HepG2 (cell line): ENCODE measurements around the gene ATG2A. TPM values are rescaled to one million over a fixed set of nuclear protein-coding genes. Genes with fewer than 3 reads are reported as not detected.

Experiments
- AKAP8 ChIP-seq: sonication (generic); formaldehyde crosslinking; IDR thresholded peaks from 2 replicates; pipeline ENCODE4 v1.5.1; 2020; ENCODE audit warnings: mild to moderate bottlenecking, missing genetic modification reagents
- DPF2 ChIP-seq: sonication (generic); formaldehyde crosslinking; IDR thresholded peaks from 2 replicates; pipeline ENCODE4 v1.4.0; 2020; ENCODE audit warnings: mild to moderate bottlenecking, low read depth, missing genetic modification reagents, borderline replicate concordance
- FOSL2 ChIP-seq: sonication (generic); formaldehyde crosslinking; IDR thresholded peaks from 2 replicates; pipeline ENCODE4 v1.4.0; 2020; ENCODE audit warnings: missing genetic modification reagents
- FOXA1 ChIP-seq, 2 experiments: fragments of 450-650 bp in 1 of 2; sonication (generic) in 1 of 2; formaldehyde crosslinking in 1 of 2; IDR thresholded peaks; 2 replicates each; pipeline versions ENCODE4 v1.4.0 to v1.6.1; 2016 to 2020; ENCODE audit warnings: missing genetic modification reagents in 1 of 2
- HNRNPH1 ChIP-seq: fragments of 200-400 bp; formaldehyde crosslinking; optimal IDR thresholded peaks from 2 replicates; pipeline ENCODE3; 2017; ENCODE audit warnings: mild to moderate bottlenecking, low read depth, low read length
- NCOA5 ChIP-seq: sonication (generic); formaldehyde crosslinking; IDR thresholded peaks from 2 replicates; pipeline ENCODE4 v1.4.0; 2020; ENCODE audit warnings: missing genetic modification reagents
- NR2F6 ChIP-seq, 2 experiments: IDR thresholded peaks; 2 replicates each; pipeline ENCODE4 v1.6.1; 2016; ENCODE audit warnings: antibody characterized with exemption in 1 of 2, mild to moderate bottlenecking in 1 of 2
- PBX2 ChIP-seq: IDR thresholded peaks from 2 replicates; pipeline ENCODE4 v1.6.1; 2016; ENCODE audit warnings: control low read depth
- PRMT3 ChIP-seq: sonication (generic); formaldehyde crosslinking; IDR thresholded peaks from 2 replicates; pipeline ENCODE4 v1.8.1; 2022; ENCODE audit warnings: low read depth, mild to moderate bottlenecking, moderate library complexity, missing genetic modification reagents, borderline replicate concordance
- RFXANK ChIP-seq: IDR thresholded peaks from 2 replicates; pipeline ENCODE4 v1.6.1; 2016
- SATB2 ChIP-seq: sonication (generic); formaldehyde crosslinking; IDR thresholded peaks from 2 replicates; pipeline ENCODE4 v1.5.0; 2020; ENCODE audit warnings: missing genetic modification reagents
- SNAPC2 ChIP-seq: sonication (generic); formaldehyde crosslinking; IDR thresholded peaks from 2 replicates; pipeline ENCODE4 v1.8.1; 2022; ENCODE audit warnings: mild to moderate bottlenecking, missing genetic modification reagents
- SSRP1 ChIP-seq: IDR thresholded peaks from 2 replicates; pipeline ENCODE4 v1.6.1; 2016; ENCODE audit warnings: control low read depth
- TBL1XR1 ChIP-seq: fragments of 150-350 bp; IDR thresholded peaks from 2 replicates; pipeline ENCODE4 v1.6.1; 2014; ENCODE audit warnings: borderline replicate concordance, low read length; ENCODE audit not compliant: partially characterized antibody
- TRAFD1 ChIP-seq: sonication (generic); formaldehyde crosslinking; IDR thresholded peaks from 2 replicates; pipeline ENCODE4 v1.5.1; 2020; ENCODE audit warnings: missing genetic modification reagents, mild to moderate bottlenecking, borderline replicate concordance
- ZBTB2 ChIP-seq: sonication (generic); formaldehyde crosslinking; IDR thresholded peaks from 2 replicates; pipeline ENCODE4 v1.8.0; 2022; ENCODE audit warnings: low read depth, missing genetic modification reagents
- ZBTB3 ChIP-seq: sonication (generic); formaldehyde crosslinking; IDR thresholded peaks from 2 replicates; pipeline ENCODE4 v1.4.0; 2020; ENCODE audit warnings: low read depth, mild to moderate bottlenecking, moderate library complexity, missing genetic modification reagents, borderline replicate concordance
- ZFP62 ChIP-seq: sonication (generic); formaldehyde crosslinking; IDR thresholded peaks from 2 replicates; pipeline ENCODE4 v1.4.0; 2020; ENCODE audit warnings: missing genetic modification reagents
- ZMYM2 ChIP-seq: sonication (generic); formaldehyde crosslinking; IDR thresholded peaks from 2 replicates; pipeline ENCODE4 v1.8.0; 2022; ENCODE audit warnings: mild to moderate bottlenecking, missing genetic modification reagents
- ZNF260 ChIP-seq: sonication (generic); formaldehyde crosslinking; IDR thresholded peaks from 2 replicates; pipeline ENCODE4 v1.4.0; 2020; ENCODE audit warnings: missing genetic modification reagents, low read depth, mild to moderate bottlenecking, borderline replicate concordance
- ZNF34 ChIP-seq: sonication (generic); formaldehyde crosslinking; IDR thresholded peaks from 2 replicates; pipeline ENCODE4 v1.4.0; 2020; ENCODE audit warnings: mild to moderate bottlenecking, missing genetic modification reagents, borderline replicate concordance
- ZNF382 ChIP-seq: sonication (generic); formaldehyde crosslinking; IDR thresholded peaks from 2 replicates; pipeline ENCODE4 v1.5.0; 2020; ENCODE audit warnings: missing genetic modification reagents, mild to moderate bottlenecking, borderline replicate concordance
- ZNF558 ChIP-seq: sonication (generic); formaldehyde crosslinking; IDR thresholded peaks from 2 replicates; pipeline ENCODE4 v1.9.0; 2022; ENCODE audit warnings: mild to moderate bottlenecking, missing genetic modification reagents, borderline replicate concordance
- ZNF644 ChIP-seq: IDR thresholded peaks from 2 replicates; pipeline ENCODE4 v1.6.1; 2016; ENCODE audit warnings: low read depth
- ZNF710 ChIP-seq: sonication (generic); formaldehyde crosslinking; IDR thresholded peaks from 2 replicates; pipeline ENCODE4 v1.5.0; 2020; ENCODE audit warnings: mild to moderate bottlenecking, missing genetic modification reagents, borderline replicate concordance
- polyA plus RNA-seq, 8 experiments: library from polyadenylated mRNA; depleted of rRNA in 3 of 8; stranded (reverse) in 7 of 8; unstranded in 1 of 8; fragments of >200 nt; fragmentation: Illumina TruSeq in 4 of 8; extraction: Trizol in 4 of 8; gene quantifications; 2 replicates each; pipeline versions ENCODE4 v1.2.1 to v1.2.3, GENCODE V29; 2011 to 2016; ENCODE audit warnings: low read depth in 4 of 8, missing spikeins in 1 of 8, mixed read lengths in 1 of 8; ENCODE audit not compliant: insufficient read depth in 1 of 8
- total RNA-seq, 5 experiments: library from RNA; depleted of rRNA; stranded (reverse); fragments of >200 nt; fragmentation: Illumina TruSeq; extraction: Trizol; gene quantifications; 2 replicates each; pipeline ENCODE4 v1.2.3, GENCODE V29; 2016; ENCODE audit warnings: low read depth in 1 of 5

ATG2A gene
- total and polyA plus RNA-seq, 2 of the 13 experiments (the other 11 are each of a cell fraction or from before 2014, with no cell fraction given), result 6.7 to 8.0 TPM

GRCh38 chr11:64878494-64879243 lies 38.3 kb downstream of the ATG2A start, which contains the start of gene EHD1 (continued):
- TF ChIP-seq TBL1XR1, result peak; percentile 61
- no peak for TF ChIP-seq FOXA1 (IDR thresholded peaks at IDR 0.05)
- TF ChIP-seq FOXA1 (CRISPR knock-in tag; IDR thresholded peaks at IDR 0.05), result no peak
- no peak for TF ChIP-seq ZBTB3
- no peak for TF ChIP-seq RFXANK (CRISPR knock-in tag)
- peak; percentile 37; the same call in 1 of the 2 replicates for TF ChIP-seq SNAPC2 (CRISPR knock-in tag)
- TF ChIP-seq NCOA5, result no peak
- TF ChIP-seq SSRP1 (CRISPR knock-in tag), result no peak
- TF ChIP-seq HNRNPH1, result no peak
- TF ChIP-seq FOSL2 (CRISPR knock-in tag), result no peak
- no peak for TF ChIP-seq ZBTB2 (CRISPR knock-in tag)
- no peak for TF ChIP-seq ZNF558
- no peak for TF ChIP-seq AKAP8 (CRISPR knock-in tag)
- TF ChIP-seq ZNF382 (CRISPR knock-in tag), result no peak
- no peak for TF ChIP-seq ZNF644 (CRISPR knock-in tag)
- peak; percentile 15; the same call in 1 of the 2 replicates for TF ChIP-seq PRMT3 (CRISPR knock-in tag)
- peak; percentile 74; the same call in 1 of the 2 replicates for TF ChIP-seq ZNF34 (CRISPR knock-in tag)
- TF ChIP-seq ZFP62 (CRISPR knock-in tag), result no peak
- no peak for TF ChIP-seq ZMYM2
- no peak for TF ChIP-seq NR2F6 (IDR thresholded peaks at IDR 0.05)
- TF ChIP-seq NR2F6 (CRISPR knock-in tag; IDR thresholded peaks at IDR 0.05), result no peak; the same call in 1 of the 2 replicates
- TF ChIP-seq ZNF710, result 0 out of 2 replicates have a peak, but pooled peaks have one; percentile 32
- no peak for TF ChIP-seq TRAFD1 (CRISPR knock-in tag)
- no peak for TF ChIP-seq ZNF260 (CRISPR knock-in tag)
- no peak for TF ChIP-seq PBX2
- no peak for TF ChIP-seq DPF2 (CRISPR knock-in tag)
- TF ChIP-seq SATB2, result no peak
